ENCODE data around the gene LTBP3. TPM values are rescaled to one million over a fixed set of nuclear protein-coding genes. Genes with fewer than 3 reads are reported as not detected.

The LTBP3 gene
- total and polyA plus RNA-seq, 9 of the 15 experiments (the other 6 are each of a cell fraction or from before 2014, with no cell fraction given): 0.06 to 20.5 (median 4.8) TPM

DNA sequence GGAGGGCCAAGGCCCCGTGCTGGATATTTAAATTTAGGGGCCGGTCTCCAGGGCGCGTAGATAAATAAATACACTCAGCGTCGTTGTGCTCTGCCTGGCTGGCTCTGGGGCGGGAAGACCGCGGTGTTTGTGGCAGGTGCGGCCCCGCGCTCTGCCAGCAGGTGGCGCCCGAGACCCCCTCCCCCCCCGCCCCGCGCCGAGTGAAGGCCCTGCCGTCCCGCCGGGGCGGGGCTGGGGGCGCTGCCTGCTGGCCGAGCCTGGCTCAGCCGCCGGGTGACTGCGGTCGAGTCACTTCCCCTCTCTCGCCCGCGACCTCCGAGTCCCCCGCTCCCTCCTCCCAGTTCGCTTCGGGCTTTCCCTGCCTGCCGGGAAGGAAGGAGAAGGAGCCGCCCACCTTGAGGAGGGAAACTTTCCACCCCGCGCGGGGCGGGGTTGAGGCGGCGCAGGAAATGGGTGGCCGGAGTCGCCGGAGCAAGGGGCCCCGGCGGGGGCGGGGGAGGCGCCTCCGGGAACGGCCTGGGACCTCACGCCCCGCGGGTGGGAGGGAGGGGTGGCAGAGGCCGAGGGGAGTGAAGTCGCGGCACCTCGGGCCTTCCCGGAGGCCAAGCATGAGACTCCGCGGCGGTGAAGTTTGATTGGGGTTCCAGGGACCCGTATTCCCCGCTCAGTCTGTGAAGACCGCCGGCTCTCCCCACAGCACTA is 16.1 kb upstream of the LTBP3 start (continued):
- TF ChIP-seq, protein P1, sequence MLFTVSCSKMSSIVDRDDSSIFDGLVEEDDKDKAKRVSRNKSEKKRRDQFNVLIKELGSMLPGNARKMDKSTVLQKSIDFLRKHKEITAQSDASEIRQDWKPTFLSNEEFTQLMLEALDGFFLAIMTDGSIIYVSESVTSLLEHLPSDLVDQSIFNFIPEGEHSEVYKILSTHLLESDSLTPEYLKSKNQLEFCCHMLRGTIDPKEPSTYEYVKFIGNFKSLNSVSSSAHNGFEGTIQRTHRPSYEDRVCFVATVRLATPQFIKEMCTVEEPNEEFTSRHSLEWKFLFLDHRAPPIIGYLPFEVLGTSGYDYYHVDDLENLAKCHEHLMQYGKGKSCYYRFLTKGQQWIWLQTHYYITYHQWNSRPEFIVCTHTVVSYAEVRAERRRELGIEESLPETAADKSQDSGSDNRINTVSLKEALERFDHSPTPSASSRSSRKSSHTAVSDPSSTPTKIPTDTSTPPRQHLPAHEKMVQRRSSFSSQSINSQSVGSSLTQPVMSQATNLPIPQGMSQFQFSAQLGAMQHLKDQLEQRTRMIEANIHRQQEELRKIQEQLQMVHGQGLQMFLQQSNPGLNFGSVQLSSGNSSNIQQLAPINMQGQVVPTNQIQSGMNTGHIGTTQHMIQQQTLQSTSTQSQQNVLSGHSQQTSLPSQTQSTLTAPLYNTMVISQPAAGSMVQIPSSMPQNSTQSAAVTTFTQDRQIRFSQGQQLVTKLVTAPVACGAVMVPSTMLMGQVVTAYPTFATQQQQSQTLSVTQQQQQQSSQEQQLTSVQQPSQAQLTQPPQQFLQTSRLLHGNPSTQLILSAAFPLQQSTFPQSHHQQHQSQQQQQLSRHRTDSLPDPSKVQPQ (CRISPR knock-in tag; IDR thresholded peaks at IDR 0.05; ENCODE audit: borderline replicate concordance): no peak
- peak; percentile 81 for TF ChIP-seq GABPB1 (CRISPR knock-in tag; IDR thresholded peaks at IDR 0.05)
- TF ChIP-seq ZNF140 (CRISPR knock-in tag; IDR thresholded peaks at IDR 0.05): no peak
- no peak for TF ChIP-seq SMAD3 (CRISPR knock-in tag; conservative IDR thresholded peaks at IDR 0.05)
- TF ChIP-seq, protein P2, sequence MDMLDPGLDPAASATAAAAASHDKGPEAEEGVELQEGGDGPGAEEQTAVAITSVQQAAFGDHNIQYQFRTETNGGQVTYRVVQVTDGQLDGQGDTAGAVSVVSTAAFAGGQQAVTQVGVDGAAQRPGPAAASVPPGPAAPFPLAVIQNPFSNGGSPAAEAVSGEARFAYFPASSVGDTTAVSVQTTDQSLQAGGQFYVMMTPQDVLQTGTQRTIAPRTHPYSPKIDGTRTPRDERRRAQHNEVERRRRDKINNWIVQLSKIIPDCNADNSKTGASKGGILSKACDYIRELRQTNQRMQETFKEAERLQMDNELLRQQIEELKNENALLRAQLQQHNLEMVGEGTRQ (CRISPR knock-in tag; IDR thresholded peaks at IDR 0.05): no peak
- TF ChIP-seq MYBL2 (IDR thresholded peaks at IDR 0.05; ENCODE audit: low read depth): no peak
- no peak for TF ChIP-seq MYBL2 (CRISPR knock-in tag; IDR thresholded peaks at IDR 0.05; ENCODE audit: borderline replicate concordance)
- no peak for TF ChIP-seq ZKSCAN8 (CRISPR knock-in tag; IDR thresholded peaks at IDR 0.05)
- no peak for TF ChIP-seq RBM17 (IDR thresholded peaks at IDR 0.05; ENCODE audit: borderline replicate concordance, low read depth, low read length)
- TF ChIP-seq, protein P3, sequence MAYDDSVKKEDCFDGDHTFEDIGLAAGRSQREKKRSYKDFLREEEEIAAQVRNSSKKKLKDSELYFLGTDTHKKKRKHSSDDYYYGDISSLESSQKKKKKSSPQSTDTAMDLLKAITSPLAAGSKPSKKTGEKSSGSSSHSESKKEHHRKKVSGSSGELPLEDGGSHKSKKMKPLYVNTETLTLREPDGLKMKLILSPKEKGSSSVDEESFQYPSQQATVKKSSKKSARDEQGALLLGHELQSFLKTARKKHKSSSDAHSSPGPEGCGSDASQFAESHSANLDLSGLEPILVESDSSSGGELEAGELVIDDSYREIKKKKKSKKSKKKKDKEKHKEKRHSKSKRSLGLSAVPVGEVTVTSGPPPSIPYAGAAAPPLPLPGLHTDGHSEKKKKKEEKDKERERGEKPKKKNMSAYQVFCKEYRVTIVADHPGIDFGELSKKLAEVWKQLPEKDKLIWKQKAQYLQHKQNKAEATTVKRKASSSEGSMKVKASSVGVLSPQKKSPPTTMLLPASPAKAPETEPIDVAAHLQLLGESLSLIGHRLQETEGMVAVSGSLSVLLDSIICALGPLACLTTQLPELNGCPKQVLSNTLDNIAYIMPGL (CRISPR knock-in tag; IDR thresholded peaks at IDR 0.05): 0 out of 2 replicates have a peak, but pooled peaks have one; percentile 44
- TF ChIP-seq, protein P4, sequence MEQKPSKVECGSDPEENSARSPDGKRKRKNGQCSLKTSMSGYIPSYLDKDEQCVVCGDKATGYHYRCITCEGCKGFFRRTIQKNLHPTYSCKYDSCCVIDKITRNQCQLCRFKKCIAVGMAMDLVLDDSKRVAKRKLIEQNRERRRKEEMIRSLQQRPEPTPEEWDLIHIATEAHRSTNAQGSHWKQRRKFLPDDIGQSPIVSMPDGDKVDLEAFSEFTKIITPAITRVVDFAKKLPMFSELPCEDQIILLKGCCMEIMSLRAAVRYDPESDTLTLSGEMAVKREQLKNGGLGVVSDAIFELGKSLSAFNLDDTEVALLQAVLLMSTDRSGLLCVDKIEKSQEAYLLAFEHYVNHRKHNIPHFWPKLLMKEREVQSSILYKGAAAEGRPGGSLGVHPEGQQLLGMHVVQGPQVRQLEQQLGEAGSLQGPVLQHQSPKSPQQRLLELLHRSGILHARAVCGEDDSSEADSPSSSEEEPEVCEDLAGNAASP (IDR thresholded peaks at IDR 0.05): no peak
- no peak for TF ChIP-seq TAF9B (IDR thresholded peaks at IDR 0.05; ENCODE audit: partially characterized antibody)
- no peak for TF ChIP-seq U2AF2 (optimal IDR thresholded peaks at IDR 0.05; ENCODE audit: low read depth, low read length)
- no peak for TF ChIP-seq GABPB2 (CRISPR knock-in tag; conservative IDR thresholded peaks at IDR 0.05)
- TF ChIP-seq ZBTB8A (IDR thresholded peaks at IDR 0.05; ENCODE audit: partially characterized antibody): no peak
- TF ChIP-seq ZNF224 (CRISPR knock-in tag; IDR thresholded peaks at IDR 0.05): no peak
- TF ChIP-seq, protein P5, sequence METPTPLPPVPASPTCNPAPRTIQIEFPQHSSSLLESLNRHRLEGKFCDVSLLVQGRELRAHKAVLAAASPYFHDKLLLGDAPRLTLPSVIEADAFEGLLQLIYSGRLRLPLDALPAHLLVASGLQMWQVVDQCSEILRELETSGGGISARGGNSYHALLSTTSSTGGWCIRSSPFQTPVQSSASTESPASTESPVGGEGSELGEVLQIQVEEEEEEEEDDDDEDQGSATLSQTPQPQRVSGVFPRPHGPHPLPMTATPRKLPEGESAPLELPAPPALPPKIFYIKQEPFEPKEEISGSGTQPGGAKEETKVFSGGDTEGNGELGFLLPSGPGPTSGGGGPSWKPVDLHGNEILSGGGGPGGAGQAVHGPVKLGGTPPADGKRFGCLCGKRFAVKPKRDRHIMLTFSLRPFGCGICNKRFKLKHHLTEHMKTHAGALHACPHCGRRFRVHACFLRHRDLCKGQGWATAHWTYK (CRISPR knock-in tag; IDR thresholded peaks at IDR 0.05): no peak
